Thoracic aorta (tissue), 2 donors: ENCODE results near the gene ZMYND10. TPM values are rescaled to one million over a fixed set of nuclear protein-coding genes. Genes with fewer than 3 reads are reported as not detected.

ENCODE experiments used
- ATAC-seq: fragments of 150-250 bp; one replicate; pipeline ENCODE4 v1.8.0; 2017; ENCODE audit warnings: low read depth; ENCODE audit not compliant: insufficient number of reproducible peaks, low FRiP score
- DNase-seq: peaks from one replicate; pipeline ENCODE4 v3.0.0-alpha.2; 2020; ENCODE audit warnings: low spot score
- H3K27ac ChIP-seq, 2 donors: fragments of 200-600 bp; sonication (generic); 1 replicate in 1 of 2; 2 replicates in 1 of 2; pipeline ENCODE4 v1.5.1; 2016; ENCODE audit warnings: mild to moderate bottlenecking in 2 of 2, moderate library complexity in 2 of 2
- H3K27me3 ChIP-seq: fragments of 200-600 bp; sonication (generic); replicated peaks from 2 replicates; pipeline ENCODE4 v1.6.0; 2016; ENCODE audit warnings: mild to moderate bottlenecking; ENCODE audit not compliant: insufficient read depth
- H3K36me3 ChIP-seq: fragments of 200-600 bp; sonication (generic); one replicate; pipeline ENCODE4 v1.5.1; 2016
- H3K4me1 ChIP-seq, 2 donors: fragments of 200-600 bp; sonication (generic); 1 replicate in 1 of 2; 2 replicates in 1 of 2; pipeline versions ENCODE4 v1.5.1 to v1.6.0; 2016; ENCODE audit warnings: low read depth in 2 of 2, mild to moderate bottlenecking in 1 of 2; ENCODE audit not compliant: control insufficient read depth in 1 of 2
- H3K4me3 ChIP-seq: fragments of 200-600 bp; sonication (generic); 2 replicates; pipeline ENCODE4 v1.5.1; 2016; ENCODE audit warnings: mild to moderate bottlenecking
- H3K9me3 ChIP-seq: fragments of 200-600 bp; sonication (generic); 2 replicates; pipeline ENCODE4 v1.5.1; 2016
- total RNA-seq, 2 donors: library from RNA; depleted of rRNA; stranded (reverse); fragments of >200 nt; gene quantifications; one replicate each; pipeline versions ENCODE4 v1.1.0 to v1.2.3, GENCODE V29; 2016
- TF ChIP-seq, protein P1 (sequence below): fragments of 200-600 bp; sonication (generic); IDR thresholded peaks from one replicate; pipeline ENCODE4 v1.5.1; 2019; ENCODE audit warnings: antibody characterized with exemption

The ZMYND10 gene
- total RNA-seq, 2 donors from 2014 or later, result not detected

DNA sequence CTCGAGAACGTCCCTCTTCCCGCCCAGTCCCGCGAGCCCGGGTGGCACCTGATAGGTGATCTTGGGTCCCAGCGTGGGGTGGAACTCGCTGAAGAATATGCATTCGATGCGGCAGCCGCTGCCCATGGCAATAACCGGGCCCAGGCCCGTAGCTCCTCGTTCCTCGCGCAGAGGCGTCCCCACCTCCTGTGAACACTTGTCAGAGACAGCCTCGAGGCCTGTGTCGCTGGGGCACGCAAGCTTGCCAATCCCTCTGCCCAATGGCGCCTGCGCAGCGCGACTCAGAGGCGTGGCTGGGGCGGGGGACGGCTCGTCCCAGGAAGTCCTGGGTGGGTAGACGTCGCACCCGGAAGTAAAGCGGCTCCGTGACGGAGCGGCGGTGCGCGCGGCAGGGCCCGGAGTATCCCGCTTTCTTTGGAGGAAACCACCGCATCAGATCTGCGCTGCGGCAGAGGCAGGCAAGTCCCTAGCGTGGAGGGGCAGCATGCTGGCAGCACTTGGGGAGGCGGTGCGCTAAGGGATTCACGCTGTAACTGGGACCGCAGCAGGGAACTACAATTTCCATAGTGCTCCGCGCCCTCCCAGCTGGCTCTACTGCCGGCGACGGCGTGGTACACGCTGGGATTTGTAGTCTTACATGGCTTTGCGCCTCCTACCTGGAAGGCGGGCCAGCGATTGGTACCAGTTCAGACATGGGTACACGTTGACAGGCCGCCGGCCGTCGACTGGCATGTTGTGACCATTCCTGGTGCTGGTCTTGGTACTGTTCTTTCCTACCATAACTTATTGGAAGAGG, 5.2 kb upstream of the ZMYND10 start, which contains the start of the genes CYB561D2 and NPRL2:
CYB561D2 (plus strand) TSS at position 336 of the 796 bp plus-strand sequence. CDS start 572 bp downstream, outside the sequence.
NPRL2 (minus strand) TSS at position 249 of the 796 bp plus-strand sequence; CDS start at position 126, 123 bp downstream.
- TF ChIP-seq, protein P1, sequence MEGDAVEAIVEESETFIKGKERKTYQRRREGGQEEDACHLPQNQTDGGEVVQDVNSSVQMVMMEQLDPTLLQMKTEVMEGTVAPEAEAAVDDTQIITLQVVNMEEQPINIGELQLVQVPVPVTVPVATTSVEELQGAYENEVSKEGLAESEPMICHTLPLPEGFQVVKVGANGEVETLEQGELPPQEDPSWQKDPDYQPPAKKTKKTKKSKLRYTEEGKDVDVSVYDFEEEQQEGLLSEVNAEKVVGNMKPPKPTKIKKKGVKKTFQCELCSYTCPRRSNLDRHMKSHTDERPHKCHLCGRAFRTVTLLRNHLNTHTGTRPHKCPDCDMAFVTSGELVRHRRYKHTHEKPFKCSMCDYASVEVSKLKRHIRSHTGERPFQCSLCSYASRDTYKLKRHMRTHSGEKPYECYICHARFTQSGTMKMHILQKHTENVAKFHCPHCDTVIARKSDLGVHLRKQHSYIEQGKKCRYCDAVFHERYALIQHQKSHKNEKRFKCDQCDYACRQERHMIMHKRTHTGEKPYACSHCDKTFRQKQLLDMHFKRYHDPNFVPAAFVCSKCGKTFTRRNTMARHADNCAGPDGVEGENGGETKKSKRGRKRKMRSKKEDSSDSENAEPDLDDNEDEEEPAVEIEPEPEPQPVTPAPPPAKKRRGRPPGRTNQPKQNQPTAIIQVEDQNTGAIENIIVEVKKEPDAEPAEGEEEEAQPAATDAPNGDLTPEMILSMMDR, result no peak
- ATAC-seq (peak; percentile 77), DNase-seq (peak; percentile 87)
- H3K27ac ChIP-seq, result peak within 1 kb of the TSS; percentile 83 to 91
- peak within 1 kb of the TSS; percentile 79 for H3K4me3 ChIP-seq
- no peaks in the 10 kb centered on the region for H3K27me3 ChIP-seq
- H3K36me3 ChIP-seq, result peaks cover 37% of the 10 kb centered on the region
- peaks cover 15 to 46% of the 10 kb centered on the region in 2 donors for H3K4me1 ChIP-seq
- no peaks in the 10 kb centered on the region for H3K9me3 ChIP-seq

DNA sequence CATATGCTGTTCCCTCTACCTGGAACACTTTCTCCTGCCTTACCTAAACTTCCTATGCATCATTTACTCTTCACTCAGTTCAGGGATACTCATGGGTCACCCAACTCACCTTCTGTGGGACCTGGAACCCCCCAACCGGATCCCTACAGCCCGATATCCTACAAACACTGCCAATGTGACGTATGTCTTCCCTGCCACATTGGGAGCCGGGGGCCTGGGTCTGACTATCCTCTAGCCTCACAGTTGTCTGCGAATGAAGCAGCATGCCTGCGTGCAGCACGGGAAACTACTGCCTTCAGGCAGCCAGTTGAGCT, 4.6 kb upstream of the ZMYND10 start:
- peak overlapping the region; percentile 79 for H3K4me3 ChIP-seq
- H3K27ac ChIP-seq, result peak overlapping the region; percentile 83 to 91
- ATAC-seq (no peak), DNase-seq (no peak)
- H3K36me3 ChIP-seq, result peaks cover 32% of the 10 kb centered on the region
- TF ChIP-seq, protein P1, result no peak
- no peaks in the 10 kb centered on the region for H3K27me3 ChIP-seq
- no peaks in the 10 kb centered on the region for H3K9me3 ChIP-seq
- peaks cover 16 to 46% of the 10 kb centered on the region in 2 donors for H3K4me1 ChIP-seq

DNA sequence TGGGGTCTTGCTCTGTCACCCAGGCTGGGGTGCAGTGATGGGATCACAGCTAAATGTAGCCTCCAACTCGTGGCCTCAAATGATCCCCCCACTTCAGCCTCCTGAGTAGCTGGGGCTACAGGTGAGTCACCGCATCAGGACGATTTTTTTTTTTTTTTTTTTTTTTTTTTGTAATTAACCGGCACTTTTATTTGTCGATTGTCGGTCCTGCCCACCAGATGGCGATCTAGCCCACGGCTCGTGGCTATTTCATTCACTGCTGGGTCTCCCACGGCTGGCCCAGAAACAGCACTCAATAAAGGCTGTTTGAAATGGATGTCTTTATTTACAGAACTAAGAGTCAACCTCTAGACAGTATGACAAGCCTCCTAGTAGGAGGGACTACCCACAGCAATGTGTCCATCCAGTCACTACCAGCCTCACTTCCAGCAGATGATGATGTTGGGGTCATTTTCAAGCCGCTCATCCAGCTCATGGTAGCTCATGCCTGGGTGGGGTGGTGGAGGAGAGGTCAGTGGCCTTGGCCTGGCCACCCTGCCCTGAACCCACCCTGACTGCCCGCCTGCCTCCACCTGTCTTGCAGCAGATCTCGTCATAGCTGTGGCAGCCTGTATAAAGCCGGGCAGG, 1.8 kb upstream of the ZMYND10 start:
- ATAC-seq, result no peak
- H3K36me3 ChIP-seq, result peaks cover 9% of the 10 kb centered on the region
- H3K27me3 ChIP-seq, result no peaks in the 10 kb centered on the region
- no peak overlapping the region for H3K4me3 ChIP-seq
- H3K4me1 ChIP-seq, result peaks cover 16 to 44% of the 10 kb centered on the region in 2 donors
- TF ChIP-seq, protein P1, result peak; percentile 48
- no peaks in the 10 kb centered on the region for H3K9me3 ChIP-seq
- DNase-seq, result no peak
- H3K27ac ChIP-seq, result peak overlapping the region in 1 of 2 donors; percentile 9

DNA sequence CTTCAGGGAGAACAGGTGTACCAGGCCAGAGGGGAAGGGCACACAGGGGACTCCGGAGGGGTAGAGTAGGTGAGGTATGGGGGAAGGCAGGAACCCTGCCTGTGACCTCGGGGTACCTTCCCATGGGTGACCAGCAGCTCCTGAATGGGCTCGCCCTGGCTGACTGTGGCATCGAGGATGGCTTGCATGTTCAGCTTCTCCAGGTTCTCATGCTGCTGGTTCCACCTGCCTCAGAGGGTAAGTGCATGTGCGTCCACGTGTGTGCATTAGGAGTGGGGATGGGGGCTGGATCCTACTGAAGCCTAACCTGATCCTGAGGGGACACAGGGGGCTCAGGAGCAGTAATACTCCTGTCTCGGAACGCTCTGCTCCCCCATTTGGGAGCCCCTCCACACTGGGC, 524 bp downstream of the ZMYND10 start:
- DNase-seq, result no peak
- Histone ChIP-seq H3K4me1 (peaks cover 14 to 45% of the 10 kb centered on the region in 2 donors), H3K4me3 (peak overlapping the region; percentile 66), H3K27ac (no peak overlapping the region), H3K27me3 (no peaks in the 10 kb centered on the region), H3K36me3 (peaks cover 9% of the 10 kb centered on the region), H3K9me3 (no peaks in the 10 kb centered on the region)
- TF ChIP-seq, protein P1, result no peak
- no peak for ATAC-seq

DNA sequence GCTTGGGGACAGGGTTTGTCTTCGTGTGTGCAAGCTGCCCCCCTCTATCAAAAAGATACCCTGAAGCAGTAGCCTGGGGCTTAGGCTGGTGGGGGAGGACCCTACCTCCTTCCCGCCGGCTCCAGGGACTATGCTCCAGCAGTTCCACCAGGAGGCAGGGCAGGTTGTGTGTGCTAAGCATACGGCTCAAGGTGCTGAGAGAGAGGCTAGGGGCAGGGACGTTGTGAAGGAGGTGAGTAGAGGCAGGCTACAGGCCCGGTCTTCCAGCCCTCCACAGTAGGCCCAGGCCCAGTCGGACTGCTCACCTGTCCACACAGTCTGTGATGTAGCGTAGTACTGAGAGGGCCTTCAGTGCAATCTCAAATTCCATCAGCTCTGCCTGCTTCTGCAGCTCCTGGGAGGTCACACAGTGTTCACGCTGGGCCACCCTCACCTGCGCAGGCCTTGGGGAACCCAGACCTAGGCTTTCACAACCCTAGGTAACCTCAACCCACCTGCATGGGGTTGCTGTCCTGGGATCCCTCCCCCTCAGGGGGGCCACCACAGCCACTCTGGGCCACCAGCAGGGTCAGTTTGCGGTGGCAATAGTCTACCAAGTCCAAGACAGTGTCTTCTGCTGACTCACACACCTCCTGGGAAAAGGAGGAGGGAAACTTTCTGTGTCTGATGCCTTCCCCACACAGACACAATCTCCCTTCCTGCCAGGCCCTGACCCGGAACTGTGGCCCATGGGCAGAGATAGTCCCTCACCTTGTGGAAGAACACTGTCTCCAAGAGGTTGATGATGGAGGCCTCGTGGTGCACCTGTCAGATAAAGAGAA, 2.5 kb downstream of the ZMYND10 start:
- Histone ChIP-seq H3K4me3 (no peak overlapping the region), H3K4me1 (peaks cover 21 to 49% of the 10 kb centered on the region in 2 donors), H3K36me3 (peaks cover 7% of the 10 kb centered on the region), H3K27ac (no peak overlapping the region), H3K27me3 (no peaks in the 10 kb centered on the region), H3K9me3 (no peaks in the 10 kb centered on the region)
- ATAC-seq, result no peak
- no peak for DNase-seq
- TF ChIP-seq, protein P1, result no peak
